Activated CD4-positive, alpha-beta memory T cell treated with anti-CD3 and anti-CD28 coated beads, Interleukin-2, amount 10 ng/mL, durations not matched to agents 7 days and 5 days (primary cell): ENCODE results near the gene ACADS. TPM values are rescaled to one million over a fixed set of nuclear protein-coding genes. Genes with fewer than 3 reads are reported as not detected.

Source experiments
- CTCF ChIA-PET: fragments of 350-600 bp; sonication (Branson Sonifier 250); formaldehyde crosslinking; loops from one replicate; lab custom pipeline; 2021; ENCODE audit warnings: antibody characterized with exemption, inconsistent platforms; lab: Charles Lee
- POLR2A ChIA-PET: fragments of 350-600 bp; sonication (Branson Sonifier 250); formaldehyde crosslinking; loops from one replicate; lab custom pipeline; 2021; ENCODE audit warnings: antibody characterized with exemption; lab: Charles Lee
- DNase-seq: peaks from one replicate; pipeline ENCODE4 v3.0.0-alpha.2; 2020
- H3K27ac Mint-ChIP-seq: one replicate; pipeline ENCODE4 v1.8.0; 2021; ENCODE audit warnings: mild to moderate bottlenecking, mixed read lengths
- H3K27me3 Mint-ChIP-seq: one replicate; pipeline ENCODE4 v1.8.0; 2021; ENCODE audit warnings: mixed read lengths
- H3K36me3 Mint-ChIP-seq: one replicate; pipeline ENCODE4 v1.8.0; 2021; ENCODE audit warnings: low read depth, mixed read lengths
- H3K4me1 Mint-ChIP-seq: one replicate; pipeline ENCODE4 v1.8.0; 2021; ENCODE audit warnings: mixed read lengths
- H3K4me3 Mint-ChIP-seq: one replicate; pipeline ENCODE4 v1.8.0; 2021; ENCODE audit warnings: mild to moderate bottlenecking, mixed read lengths
- H3K9me3 Mint-ChIP-seq: one replicate; pipeline ENCODE4 v1.8.0; 2021; ENCODE audit warnings: mixed read lengths
- total RNA-seq, 2 experiments: library from RNA; stranded (reverse); gene quantifications; one replicate each; pipeline ENCODE4 v1.2.3, GENCODE V29; 2021

Gene ACADS
- total RNA-seq, 2 experiments from 2014 or later, result 13.7 to 14.9 TPM

DNA sequence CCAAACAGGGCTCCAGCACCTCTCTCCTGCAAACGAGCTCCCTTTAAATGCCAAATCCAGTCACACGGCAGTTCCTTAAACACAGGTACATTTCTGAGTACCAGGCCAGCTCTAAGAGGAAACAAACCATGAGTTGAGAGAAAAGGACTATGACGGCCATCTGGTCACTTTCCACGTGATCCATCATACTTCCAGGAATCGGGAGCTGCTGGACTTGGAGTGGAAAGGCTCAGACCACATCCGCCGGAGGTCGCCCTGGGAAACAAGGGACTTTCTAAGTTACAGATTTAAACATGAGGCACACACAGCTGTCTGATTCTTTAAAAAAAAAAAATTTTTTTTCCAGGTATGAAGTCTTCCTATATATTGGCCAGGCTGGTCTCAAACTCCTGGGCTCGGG lies 39.2 kb downstream of the ACADS start:
- ChIA-PET CTCF (interaction anchor here (0.5 to 1.4 kb wide), 2 partner anchors 15 to 179 kb away, joined by 3 to 4 read pairs; no protein-coding TSS in a partner anchor), POLR2A (no interaction called here)
- Mint-ChIP-seq H3K27me3 (no peaks in the 10 kb centered on the region), H3K4me3 (no peak overlapping the region), H3K9me3 (no peaks in the 10 kb centered on the region), H3K4me1 (peaks cover 18% of the 10 kb centered on the region), H3K36me3 (peaks cover 33% of the 10 kb centered on the region), H3K27ac (no peak overlapping the region)
- no peak for DNase-seq

DNA sequence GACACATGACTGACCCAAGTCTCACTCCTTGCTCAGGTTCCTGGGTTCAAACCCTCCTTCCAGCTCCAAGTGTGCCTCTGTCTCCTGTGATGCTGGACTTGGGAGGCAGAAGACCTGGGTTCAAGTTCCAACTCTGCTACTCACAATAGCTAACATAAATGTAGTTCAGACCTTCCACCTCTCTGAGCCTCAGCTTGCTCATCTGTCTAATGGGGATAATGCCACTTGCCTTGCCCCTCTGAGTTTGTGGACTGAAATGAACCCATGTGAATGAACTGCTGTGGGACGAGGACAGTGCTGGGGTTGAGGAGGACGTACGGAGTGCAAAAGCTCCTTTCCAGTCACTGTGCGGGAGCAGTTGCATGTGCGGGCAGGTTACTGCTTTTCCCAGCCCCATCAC lies 40.9 kb downstream of the ACADS start:
- H3K4me3 Mint-ChIP-seq, result no peak overlapping the region
- CTCF ChIA-PET, result no interaction called here

DNA sequence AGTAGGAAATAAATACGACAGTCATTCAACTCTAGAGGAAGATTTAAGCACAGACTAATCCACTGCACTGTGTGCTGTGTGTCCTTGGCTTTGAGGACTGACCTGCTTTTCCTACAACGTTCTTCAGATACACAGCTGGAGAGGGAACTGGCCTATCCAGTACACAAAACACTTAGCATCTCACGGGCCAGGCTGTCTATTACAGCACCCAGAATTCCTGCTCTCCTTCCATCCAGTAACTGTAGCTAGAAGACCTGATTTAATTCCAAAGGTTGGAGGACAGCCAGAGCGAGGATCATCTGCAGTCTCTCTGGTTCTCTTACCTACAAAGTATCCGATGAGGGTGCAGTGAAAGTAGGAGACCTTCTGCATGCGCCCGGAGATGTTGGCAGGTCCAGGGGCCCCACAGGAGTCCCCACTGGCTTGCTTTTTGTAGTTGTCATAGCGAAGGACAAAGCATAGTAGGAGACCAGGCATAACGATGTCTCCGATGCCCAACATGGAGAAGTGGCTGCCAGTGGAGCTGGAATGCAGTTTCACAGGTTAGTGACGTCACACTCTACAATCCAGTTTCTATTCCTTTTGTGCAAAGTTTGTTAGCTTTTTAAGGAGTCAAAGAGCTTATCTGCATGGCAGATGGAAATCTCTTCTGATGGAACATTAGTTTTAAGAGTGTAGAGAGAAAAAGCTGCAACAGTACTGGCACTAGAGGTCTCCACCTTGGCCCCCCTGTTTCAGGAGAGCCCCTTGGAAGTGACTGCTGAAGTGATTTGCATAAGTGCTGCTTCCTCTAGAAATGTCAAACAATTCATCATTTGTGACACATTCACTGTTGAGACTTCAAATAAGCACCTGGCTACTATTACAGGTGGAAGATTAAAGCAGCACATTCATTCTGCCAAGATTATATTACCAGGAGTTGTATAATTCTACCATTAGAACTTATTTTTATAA lies 41.7 kb downstream of the ACADS start:
- H3K4me3 Mint-ChIP-seq, result no peak overlapping the region
- H3K4me1 Mint-ChIP-seq, result no peaks in the 10 kb centered on the region
- POLR2A ChIA-PET, result no interaction called here
- H3K9me3 Mint-ChIP-seq, result no peaks in the 10 kb centered on the region
- no peak overlapping the region for H3K27ac Mint-ChIP-seq
- CTCF ChIA-PET, result no interaction called here
- no peak for DNase-seq
- H3K36me3 Mint-ChIP-seq, result peaks cover 20% of the 10 kb centered on the region
- H3K27me3 Mint-ChIP-seq, result no peaks in the 10 kb centered on the region

More for the DNA sequence above, 40.9 kb downstream of the ACADS start:
- POLR2A ChIA-PET, result no interaction called here
- Mint-ChIP-seq H3K27me3 (no peaks in the 10 kb centered on the region), H3K36me3 (peaks cover 25% of the 10 kb centered on the region), H3K27ac (no peak overlapping the region), H3K4me1 (peaks cover 4% of the 10 kb centered on the region), H3K9me3 (no peaks in the 10 kb centered on the region)
- no peak for DNase-seq

- CTCF ChIA-PET, result no interaction called here
- H3K9me3 Mint-ChIP-seq, result no peaks in the 10 kb centered on the region
- no peak overlapping the region for H3K27ac Mint-ChIP-seq
- H3K4me3 Mint-ChIP-seq, result no peak overlapping the region
- no peaks in the 10 kb centered on the region for H3K27me3 Mint-ChIP-seq
- H3K36me3 Mint-ChIP-seq, result peaks cover 12% of the 10 kb centered on the region
- no peak for DNase-seq
- H3K4me1 Mint-ChIP-seq, result peaks cover 20% of the 10 kb centered on the region
- POLR2A ChIA-PET, result no interaction called here
Measured at GRCh38 chr12:120771097-120771496, 45.5 kb downstream of the ACADS start.

GRCh38 chr12:120774169-120774916 lies 48.7 kb downstream of the ACADS start:
- CTCF ChIA-PET, result interaction anchor here (0.9 kb wide), 1 partner anchor 9 kb away, joined by 3 read pairs; no protein-coding TSS in a partner anchor
- no peak overlapping the region for H3K4me3 Mint-ChIP-seq
- no peaks in the 10 kb centered on the region for H3K27me3 Mint-ChIP-seq
- H3K4me1 Mint-ChIP-seq, result peaks cover 20% of the 10 kb centered on the region
- peaks cover 8% of the 10 kb centered on the region for H3K36me3 Mint-ChIP-seq
- no peak overlapping the region for H3K27ac Mint-ChIP-seq
- no peaks in the 10 kb centered on the region for H3K9me3 Mint-ChIP-seq
- DNase-seq, result no peak
- POLR2A ChIA-PET, result no interaction called here

- POLR2A ChIA-PET, result interaction anchor here (0.6 kb wide), 1 partner anchor 438 kb away, joined by 3 read pairs; no protein-coding TSS in a partner anchor
- Mint-ChIP-seq H3K36me3 (peaks cover 13% of the 10 kb centered on the region), H3K27me3 (no peaks in the 10 kb centered on the region), H3K4me3 (no peak overlapping the region), H3K9me3 (no peaks in the 10 kb centered on the region), H3K27ac (no peak overlapping the region), H3K4me1 (peaks cover 21% of the 10 kb centered on the region)
- CTCF ChIA-PET, result no interaction called here
- DNase-seq, result no peak
Measured at GRCh38 chr12:120775862-120776552, 50.4 kb downstream of the ACADS start.

DNA sequence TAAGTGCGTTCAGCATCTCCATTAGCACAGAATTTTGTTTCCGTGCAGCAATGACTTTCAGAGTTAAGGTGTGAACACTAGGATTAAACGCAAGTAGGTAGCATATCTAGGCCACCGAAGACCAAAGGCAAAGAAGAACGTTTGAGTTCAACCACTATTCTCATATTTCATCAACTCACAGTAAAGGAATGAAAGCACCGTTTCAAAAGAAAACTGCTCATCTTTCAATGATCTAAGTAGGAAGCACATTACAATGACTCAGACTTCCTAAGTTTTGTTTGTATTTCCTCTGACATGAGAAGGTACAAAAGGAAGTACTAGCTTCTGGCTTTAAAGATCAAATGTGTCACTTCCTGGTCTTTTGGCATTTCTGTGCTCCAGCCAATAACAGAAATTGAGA lies 57.6 kb downstream of the ACADS start:
- Mint-ChIP-seq H3K4me1 (peaks cover 28% of the 10 kb centered on the region), H3K27ac (peak overlapping the region; percentile 70), H3K9me3 (no peaks in the 10 kb centered on the region), H3K27me3 (no peaks in the 10 kb centered on the region), H3K36me3 (peaks cover 33% of the 10 kb centered on the region), H3K4me3 (peak overlapping the region; percentile 6)
- no peak for DNase-seq
- ChIA-PET CTCF (interaction anchor here (0.6 to 1.4 kb wide), 4 partner anchors 8 to 713 kb away, joined by 3 to 5 read pairs (median 3); no protein-coding TSS in a partner anchor), POLR2A (interaction anchor here (0.7 to 1.0 kb wide), 2 partner anchors 12 to 35 kb away, joined by 3 read pairs; no protein-coding TSS in a partner anchor)

DNA sequence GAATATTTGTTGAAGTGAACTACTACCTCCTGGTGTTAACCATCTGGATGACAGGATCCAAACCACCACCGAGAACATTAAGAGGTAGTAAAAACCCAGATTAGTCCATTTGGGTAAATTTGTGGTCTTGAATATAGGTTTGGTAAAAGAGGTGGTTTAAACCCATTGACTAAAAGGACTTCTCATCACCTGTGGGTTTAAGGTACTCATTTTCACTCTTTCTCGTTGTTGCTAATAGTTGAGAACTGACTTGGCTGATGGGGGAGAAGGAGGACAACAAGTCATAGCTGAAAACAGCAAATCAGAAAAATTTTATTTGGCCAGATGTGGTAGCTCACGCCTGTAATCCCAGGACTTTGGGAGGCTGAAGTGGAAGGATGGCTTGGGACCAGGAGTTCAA lies 59.2 kb downstream of the ACADS start:
- ChIA-PET CTCF (interaction anchor here (0.6 to 0.8 kb wide), 3 partner anchors 117 to 312 kb away, joined by 3 to 5 read pairs (median 5); no protein-coding TSS in a partner anchor), POLR2A (no interaction called here)
- Mint-ChIP-seq H3K9me3 (no peaks in the 10 kb centered on the region), H3K27ac (no peak overlapping the region), H3K36me3 (peaks cover 36% of the 10 kb centered on the region), H3K4me3 (no peak overlapping the region), H3K4me1 (peaks cover 28% of the 10 kb centered on the region), H3K27me3 (no peaks in the 10 kb centered on the region)
- DNase-seq, result no peak

- POLR2A ChIA-PET, result no interaction called here
- Mint-ChIP-seq H3K9me3 (peaks cover 1% of the 10 kb centered on the region), H3K27ac (no peak overlapping the region)
Measured at GRCh38 chr12:120787889-120788288, 62.3 kb downstream of the ACADS start.

More at GRCh38 chr12:120787889-120788288, 62.3 kb downstream of the ACADS start:
- no peak for DNase-seq
- Mint-ChIP-seq H3K27me3 (no peaks in the 10 kb centered on the region), H3K4me1 (peaks cover 18% of the 10 kb centered on the region), H3K36me3 (peaks cover 32% of the 10 kb centered on the region), H3K4me3 (no peak overlapping the region)
- CTCF ChIA-PET, result no interaction called here

Other genes starting within 250 kb of the ACADS start
- 100 to 1,000 TPM; 209 to 216 TPM for gene DYNLL1, start 229.7 kb upstream of the ACADS start, total RNA-seq
- 10 to 100 TPM; 30.3 to 30.8 TPM for gene COQ5, start 196.7 kb upstream of the ACADS start, total RNA-seq
- 100 to 1,000 TPM; 225 to 229 TPM for gene RNF10, start 191.5 kb upstream of the ACADS start, total RNA-seq
- 10 to 100 TPM; 37.6 to 38.8 TPM for gene POP5, start 144.4 kb upstream of the ACADS start, total RNA-seq
- gene CABP1, start 85.2 kb upstream of the ACADS start, total RNA-seq, result under 1 TPM; 0.25 to 0.45 TPM
- gene MLEC, start 38.7 kb upstream of the ACADS start, total RNA-seq, result 10 to 100 TPM; 81.1 to 97.8 TPM
- 10 to 100 TPM; 22.4 to 23.6 TPM for gene UNC119B, start 15.4 kb upstream of the ACADS start, total RNA-seq
- 10 to 100 TPM; 32.0 to 32.1 TPM for gene SPPL3, start 178.5 kb downstream of the ACADS start, total RNA-seq